IPS-NIHi7 (cell line): ENCODE results near the gene SCYGR2.
"Not testable (repeated sequence)": the region's sequence is repeated elsewhere in the genome, so short reads cannot be mapped to it uniquely, and the experiment has no call there.

ENCODE experiments used
- DNase-seq: peaks from one replicate; pipeline ENCODE4 v3.0.0; 2012; ENCODE audit warnings: mixed read lengths; ENCODE audit errors: extremely low spot score

Gene SCYGR2, protein sequence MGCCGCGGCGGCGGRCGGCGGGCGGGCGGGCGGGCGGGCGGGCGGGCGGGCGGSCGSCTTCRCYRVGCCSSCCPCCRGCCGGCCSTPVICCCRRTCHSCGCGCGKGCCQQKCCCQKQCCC

GRCh38 chr2:227598835-227599503 is at the start of gene SCYGR2:
TSS of gene SCYGR2 (plus strand) at chr2:227598893. CDS start at chr2:227598893, 0 bp downstream.
- not testable (repeated sequence) for DNase-seq

GRCh38 chr2:227551836-227552235 is 46.9 kb upstream of the SCYGR2 start:
- DNase-seq: no peak

DNA sequence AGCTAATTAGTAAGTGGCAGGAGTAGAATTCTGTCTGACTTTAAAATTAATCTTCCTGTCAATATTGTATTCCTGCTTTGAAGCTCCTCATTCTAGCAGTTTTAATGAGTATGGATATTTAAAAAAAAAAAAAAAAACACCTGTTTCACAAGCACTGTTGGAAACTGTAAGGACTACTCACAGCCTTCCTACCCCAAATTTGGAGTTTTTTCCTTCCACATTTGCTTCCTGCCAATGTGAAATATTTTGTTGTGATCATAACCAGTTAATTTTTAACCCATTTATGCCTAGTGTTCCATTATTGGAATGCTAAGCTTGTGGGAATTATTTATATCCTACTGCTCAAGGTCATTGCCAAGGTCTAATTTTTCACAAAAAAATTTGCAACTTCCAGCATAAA is 36.1 kb upstream of the SCYGR2 start:
- DNase-seq: no peak

DNA sequence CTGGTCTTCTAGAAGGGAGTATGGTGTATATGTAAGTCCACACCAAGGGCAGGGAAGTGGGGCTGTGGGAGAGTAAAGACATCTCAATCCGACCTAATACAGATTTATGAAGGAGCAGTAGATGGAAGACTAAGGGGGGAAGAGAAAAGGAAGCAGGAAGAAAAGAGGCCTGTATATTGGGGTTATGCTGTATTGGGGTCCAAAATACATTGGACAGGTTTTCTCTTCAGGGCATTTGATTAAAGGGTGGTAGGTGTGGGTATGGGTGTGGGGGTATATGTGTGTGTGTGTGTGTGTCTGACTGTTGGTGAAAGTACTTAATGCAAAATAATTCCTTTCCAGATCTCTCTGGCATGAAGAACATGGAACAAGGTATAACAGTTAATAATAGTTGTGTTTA is 33.6 kb upstream of the SCYGR2 start:
- no peak for DNase-seq

DNA sequence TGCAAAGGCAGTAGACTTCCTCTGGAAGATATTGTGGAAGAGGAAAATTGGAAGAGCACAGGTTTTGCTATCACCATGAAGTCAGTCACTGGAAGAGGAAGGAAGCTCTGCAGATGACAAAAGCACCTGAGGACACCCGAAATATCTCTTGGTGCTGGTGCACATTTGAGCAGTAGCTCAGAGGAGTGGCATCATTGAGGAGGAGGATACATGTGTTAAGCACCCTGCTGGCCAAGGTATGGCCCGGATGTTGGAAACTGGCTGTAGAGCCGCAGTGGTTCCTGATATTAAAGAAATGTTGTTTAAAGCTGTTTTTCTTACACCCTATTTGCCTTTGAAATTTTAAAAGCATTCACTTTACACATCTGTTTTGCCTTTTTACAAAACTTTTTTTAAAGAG is 32.7 kb upstream of the SCYGR2 start:
- DNase-seq: no peak

GRCh38 chr2:227568852-227569169 is 29.9 kb upstream of the SCYGR2 start:
- no peak for DNase-seq

DNA sequence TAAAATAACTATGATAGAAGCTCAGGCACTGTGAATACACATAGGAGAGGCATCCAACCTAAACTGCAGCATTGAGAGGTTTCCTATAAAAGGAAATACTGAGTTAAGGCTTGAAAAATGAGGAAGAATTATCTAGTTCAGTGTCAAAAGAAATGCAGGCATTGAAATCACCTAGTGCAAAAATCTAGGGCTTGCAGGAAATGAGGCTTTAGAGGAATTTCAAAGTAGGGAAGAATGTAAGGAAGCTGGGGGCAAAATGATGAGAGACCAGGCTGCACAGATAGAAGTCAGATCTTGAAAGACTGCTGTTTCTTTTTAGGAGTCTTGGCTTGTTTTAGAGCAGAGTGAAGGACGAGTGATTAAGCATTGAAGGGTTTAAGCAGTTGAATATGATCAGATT is 28.1 kb upstream of the SCYGR2 start:
- DNase-seq: no peak

DNA sequence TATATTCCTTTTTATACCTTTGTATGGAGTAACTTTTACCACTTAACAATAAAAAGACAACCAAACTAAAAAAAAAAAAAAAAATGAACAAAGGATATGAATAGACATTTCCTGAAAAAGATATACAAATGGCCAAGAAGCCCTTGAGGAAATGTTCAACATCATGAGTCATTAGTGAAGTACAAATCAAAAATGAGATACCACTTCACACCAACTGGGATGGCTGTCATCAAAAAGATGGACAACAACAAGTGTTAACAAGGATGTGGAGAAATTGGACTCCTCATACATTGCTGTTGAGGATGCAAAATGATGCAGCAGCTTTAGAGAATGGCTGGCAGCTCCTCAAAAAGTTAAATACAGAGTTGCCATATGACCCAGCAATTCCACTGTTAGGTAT is 22.6 kb upstream of the SCYGR2 start:
- no peak for DNase-seq

DNA sequence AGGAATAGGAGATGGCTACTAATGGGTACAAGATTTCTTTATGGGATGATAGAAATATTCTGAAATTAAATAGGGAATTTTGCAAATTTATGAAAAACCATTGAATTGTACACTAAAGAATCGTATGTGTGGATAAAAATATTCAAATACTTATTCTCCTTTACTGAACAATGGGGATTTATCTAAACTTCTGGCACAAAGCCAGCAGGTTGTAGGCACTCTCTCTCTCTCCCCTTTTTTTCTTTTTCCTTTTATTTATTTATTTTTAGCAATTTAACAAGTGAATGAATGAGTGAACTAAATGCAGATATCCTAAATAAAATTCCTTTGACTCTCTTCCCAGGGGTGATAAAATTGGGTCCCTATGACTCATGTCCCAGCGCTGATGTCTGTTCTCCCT is 21.9 kb upstream of the SCYGR2 start:
- no peak for DNase-seq

DNA sequence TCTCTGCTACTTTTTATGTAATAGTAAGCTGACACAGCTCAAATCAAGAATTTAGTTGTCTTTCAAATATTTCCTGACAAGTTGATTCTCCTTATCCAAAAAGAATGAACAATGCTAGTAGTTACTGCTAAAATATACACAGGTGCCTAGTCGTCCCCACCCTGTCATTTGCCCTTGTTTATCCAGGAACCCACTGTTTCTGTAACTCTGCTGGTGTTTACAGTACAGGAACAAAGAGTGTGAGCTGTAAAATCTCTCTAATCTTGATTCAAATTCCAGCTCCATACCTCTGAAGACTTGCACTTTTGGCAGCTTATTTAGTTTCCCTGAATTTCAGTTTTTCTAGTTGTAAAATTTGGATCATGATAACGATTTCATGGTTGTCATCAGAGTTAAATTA is 21.1 kb upstream of the SCYGR2 start:
- DNase-seq: no peak

GRCh38 chr2:227578642-227579041 is 20.1 kb upstream of the SCYGR2 start:
- no peak for DNase-seq

DNA sequence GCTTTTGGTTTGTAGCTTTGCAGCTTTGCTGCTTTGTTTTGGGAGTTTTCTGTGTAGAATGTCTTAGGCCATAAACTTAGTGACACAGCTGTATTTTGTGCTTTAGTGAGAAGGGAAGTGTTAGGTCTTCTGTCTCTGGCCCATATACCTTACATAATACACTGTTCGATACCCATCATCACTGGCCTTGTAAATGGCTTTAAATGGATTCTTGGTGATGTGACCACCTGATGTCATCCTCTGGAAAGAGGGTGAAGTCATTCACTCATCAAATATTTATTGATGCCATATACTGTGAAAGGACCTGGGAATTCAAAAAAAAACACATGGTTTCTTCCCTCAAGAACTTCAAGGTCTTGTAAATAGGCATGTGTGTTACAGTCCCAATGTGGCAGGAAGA is 18.9 kb upstream of the SCYGR2 start:
- no peak for DNase-seq

GRCh38 chr2:227582369-227582768 is 16.3 kb upstream of the SCYGR2 start:
- no peak for DNase-seq

DNA sequence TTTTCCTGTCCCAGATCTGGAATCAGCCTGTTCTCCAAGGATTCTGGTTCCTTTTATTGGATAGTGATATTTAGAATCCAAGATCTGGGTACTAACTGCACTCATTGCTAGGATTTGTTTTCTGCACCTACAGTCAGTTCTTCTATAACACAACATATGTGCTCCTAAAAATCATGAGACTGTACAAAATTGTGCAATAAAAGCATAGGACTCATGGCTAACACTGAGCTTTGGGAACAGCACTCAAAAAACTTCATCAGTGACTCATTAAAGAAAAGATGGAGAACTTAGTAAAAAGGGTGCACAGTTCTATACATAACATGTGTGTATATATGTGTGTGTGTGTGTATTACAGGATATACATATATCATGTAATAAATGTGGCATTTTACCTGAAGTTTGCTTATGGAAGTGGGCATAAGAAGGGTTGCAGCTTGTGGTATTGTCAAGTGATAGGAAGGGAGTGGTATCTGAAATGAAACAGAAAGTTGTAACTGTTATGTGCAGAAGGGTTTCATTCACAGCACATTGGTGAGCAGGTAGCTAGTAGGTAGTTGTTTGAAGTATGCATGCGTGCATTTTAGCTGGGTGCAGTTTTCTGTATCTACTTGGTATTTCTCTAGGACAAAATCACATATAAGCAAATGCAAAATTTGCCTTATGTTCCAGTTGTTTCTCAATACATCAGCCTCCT is 5.9 kb upstream of the SCYGR2 start:
- DNase-seq: no peak

DNA sequence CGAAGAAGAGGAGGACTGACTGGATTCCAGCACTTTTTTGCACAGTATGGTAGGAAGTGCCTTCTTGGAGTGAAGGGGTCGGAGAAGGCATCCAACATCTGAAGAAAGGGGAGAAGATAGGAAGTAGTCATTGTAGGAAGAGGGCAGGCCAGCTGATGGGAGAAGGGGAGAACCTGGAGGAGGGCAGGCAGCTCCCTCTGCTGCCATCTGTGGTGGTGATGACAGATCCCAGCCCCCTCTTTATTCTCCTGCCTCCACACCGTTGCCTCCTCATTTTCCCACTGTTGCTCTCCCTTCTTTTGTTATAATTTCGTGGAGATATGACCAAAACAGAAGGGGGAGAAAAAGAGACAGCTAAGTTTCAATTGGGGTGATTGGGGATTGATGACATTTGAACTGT is 2.9 kb upstream of the SCYGR2 start:
- peak; percentile 43 for DNase-seq

DNA sequence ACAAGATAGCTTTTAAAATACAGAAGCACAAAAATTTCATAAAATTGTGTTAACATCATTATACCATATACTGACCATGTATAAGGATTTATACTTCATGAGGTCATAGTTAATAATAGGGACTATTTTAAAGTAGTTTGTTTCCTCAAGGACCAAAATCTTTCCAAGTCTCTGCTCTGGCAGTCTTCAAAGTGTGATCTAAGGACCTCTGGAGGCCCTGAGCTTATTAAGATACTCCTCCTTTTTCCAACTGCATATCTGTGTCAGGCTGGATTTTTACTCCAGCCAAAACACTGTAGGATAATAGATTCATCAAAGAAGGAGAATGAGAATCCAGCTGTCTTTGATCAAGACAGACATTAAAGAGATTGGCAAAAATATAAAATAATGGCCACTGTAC is 1.7 kb upstream of the SCYGR2 start:
- no peak for DNase-seq

DNA sequence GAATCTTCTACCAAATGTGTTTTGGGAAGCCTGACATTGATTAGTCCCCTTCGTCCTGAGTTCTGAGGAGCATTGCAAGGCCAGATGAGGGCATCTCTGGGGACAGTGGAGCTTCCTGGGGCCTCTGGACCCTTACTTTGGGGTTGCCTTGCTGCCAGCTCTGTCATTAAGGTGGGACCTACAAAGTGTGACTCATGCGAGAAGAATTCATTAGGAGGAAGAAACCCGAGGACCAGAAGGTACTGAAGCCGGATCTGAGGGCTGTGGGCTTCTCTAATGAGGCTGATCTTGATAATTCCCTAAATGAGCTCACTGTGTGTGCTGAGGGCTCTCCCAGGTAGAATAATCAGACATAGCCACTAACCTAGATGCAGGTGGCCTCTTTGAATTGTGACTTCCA is 695 bp upstream of the SCYGR2 start:
- DNase-seq: peak; percentile 51

DNA sequence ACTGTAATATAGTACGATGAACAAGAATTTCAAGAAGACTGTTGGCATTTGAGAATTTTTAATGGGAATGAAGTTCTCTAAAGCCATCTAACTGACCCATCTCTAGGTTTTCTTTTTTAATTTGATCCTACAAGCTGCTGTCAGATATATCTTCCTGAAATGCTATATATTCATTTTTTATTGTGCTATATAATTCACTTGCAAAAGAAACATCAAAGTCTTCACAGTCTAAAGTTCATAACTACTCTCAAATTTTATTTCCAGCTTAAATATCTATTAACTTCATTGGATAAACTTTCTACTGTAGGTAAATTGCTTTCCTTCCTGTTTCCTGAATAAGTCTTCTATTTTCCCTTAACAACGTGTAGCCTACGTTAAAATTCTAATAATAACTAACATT is 3.7 kb downstream of the SCYGR2 start:
- no peak for DNase-seq

GRCh38 chr2:227606476-227606875 is 7.8 kb downstream of the SCYGR2 start:
- DNase-seq: no peak

GRCh38 chr2:227607941-227608340 is 9.2 kb downstream of the SCYGR2 start:
- no peak for DNase-seq

DNA sequence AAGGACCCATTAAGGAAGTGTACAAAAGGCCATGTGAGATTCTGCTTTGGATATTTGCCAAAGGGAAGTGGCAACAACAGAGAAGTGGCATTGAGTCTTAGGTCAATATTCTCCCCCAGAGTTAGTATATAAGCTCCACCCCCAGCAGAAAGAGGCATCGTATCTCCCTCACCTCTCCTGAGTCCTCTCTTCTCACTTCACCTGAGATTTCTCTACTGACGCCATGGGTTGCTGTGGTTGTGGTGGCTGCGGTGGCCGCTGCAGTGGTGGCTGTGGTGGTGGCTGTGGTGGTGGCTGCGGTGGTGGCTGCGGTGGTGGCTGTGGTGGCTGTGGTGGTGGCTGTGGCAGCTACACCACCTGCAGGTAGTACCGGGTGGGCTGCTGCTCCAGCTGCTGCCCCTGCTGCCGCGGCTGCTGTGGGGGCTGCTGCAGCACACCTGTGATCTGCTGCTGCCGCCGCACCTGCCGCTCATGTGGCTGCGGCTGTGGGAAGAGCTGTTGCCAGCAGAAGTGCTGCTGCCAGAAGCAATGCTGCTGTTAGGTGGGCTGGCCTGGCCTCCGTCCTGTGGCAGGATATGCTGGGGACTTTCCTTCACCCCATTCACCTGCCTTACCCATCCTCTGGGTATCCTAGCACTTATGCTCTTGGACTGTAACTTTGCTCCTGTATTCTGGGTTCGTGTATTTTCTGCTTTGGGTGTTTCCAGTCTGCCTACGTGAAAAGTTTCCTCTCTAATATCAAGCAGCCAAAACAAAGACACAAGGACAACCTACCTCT is 10.1 kb downstream of the SCYGR2 start:
- DNase-seq: no peak

DNA sequence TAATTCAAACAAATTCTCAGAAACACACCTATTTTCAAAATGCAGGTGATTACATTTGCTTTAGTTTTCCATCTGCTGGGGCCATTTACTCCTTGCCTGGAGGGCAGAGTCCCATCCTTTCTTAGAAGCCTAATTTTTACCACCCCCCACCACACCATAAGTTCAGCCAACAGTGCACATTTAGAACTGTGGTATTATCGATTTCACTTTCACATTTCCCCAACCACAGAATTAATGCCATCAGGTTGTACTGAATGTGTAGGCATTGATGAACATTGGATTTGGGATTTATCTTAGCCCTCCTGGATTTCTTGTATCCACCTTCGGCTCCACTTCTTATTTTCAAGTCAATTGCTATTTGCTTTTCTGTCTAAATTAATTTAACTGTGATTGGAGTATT is 11.4 kb downstream of the SCYGR2 start:
- DNase-seq: no peak
